ENCODE data around the gene GNPTAB. TPM values are rescaled to one million over a fixed set of nuclear protein-coding genes. Genes with fewer than 3 reads are reported as not detected.
"Not testable (repeated sequence)": the region's sequence is repeated elsewhere in the genome, so short reads cannot be mapped to it uniquely, and the experiment has no call there.

The GNPTAB gene
- total RNA-seq, 1 donor from 2014 or later, result 28.7 TPM

GRCh38 chr12:101876322-101876860 lies 45.6 kb upstream of the GNPTAB start:
- no peak for TF ChIP-seq POLR2A (IDR thresholded peaks at IDR 0.05)
- no peak for TF ChIP-seq POLR2AphosphoS5 (IDR thresholded peaks at IDR 0.05; ENCODE audit: insufficient read depth in 1 of 2, low read depth in 1 of 2)
- TF ChIP-seq, protein P1, sequence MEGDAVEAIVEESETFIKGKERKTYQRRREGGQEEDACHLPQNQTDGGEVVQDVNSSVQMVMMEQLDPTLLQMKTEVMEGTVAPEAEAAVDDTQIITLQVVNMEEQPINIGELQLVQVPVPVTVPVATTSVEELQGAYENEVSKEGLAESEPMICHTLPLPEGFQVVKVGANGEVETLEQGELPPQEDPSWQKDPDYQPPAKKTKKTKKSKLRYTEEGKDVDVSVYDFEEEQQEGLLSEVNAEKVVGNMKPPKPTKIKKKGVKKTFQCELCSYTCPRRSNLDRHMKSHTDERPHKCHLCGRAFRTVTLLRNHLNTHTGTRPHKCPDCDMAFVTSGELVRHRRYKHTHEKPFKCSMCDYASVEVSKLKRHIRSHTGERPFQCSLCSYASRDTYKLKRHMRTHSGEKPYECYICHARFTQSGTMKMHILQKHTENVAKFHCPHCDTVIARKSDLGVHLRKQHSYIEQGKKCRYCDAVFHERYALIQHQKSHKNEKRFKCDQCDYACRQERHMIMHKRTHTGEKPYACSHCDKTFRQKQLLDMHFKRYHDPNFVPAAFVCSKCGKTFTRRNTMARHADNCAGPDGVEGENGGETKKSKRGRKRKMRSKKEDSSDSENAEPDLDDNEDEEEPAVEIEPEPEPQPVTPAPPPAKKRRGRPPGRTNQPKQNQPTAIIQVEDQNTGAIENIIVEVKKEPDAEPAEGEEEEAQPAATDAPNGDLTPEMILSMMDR (IDR thresholded peaks at IDR 0.05), result no peak
- Histone ChIP-seq H3K36me3 (no peaks in the 10 kb centered on the region), H3K4me1 (peaks cover 19% of the 10 kb centered on the region), H3K27me3 (no peaks in the 10 kb centered on the region), H3K9me3 (no peaks in the 10 kb centered on the region), H3K27ac (peak overlapping the region; percentile 96), H3K4me3 (peak overlapping the region; percentile 75 to 93)
- intact Hi-C loops (cut with DNase I), result no loop called here
- DNase-seq (ENCODE audit: extremely low spot score in 2 of 2), result no peak

DNA sequence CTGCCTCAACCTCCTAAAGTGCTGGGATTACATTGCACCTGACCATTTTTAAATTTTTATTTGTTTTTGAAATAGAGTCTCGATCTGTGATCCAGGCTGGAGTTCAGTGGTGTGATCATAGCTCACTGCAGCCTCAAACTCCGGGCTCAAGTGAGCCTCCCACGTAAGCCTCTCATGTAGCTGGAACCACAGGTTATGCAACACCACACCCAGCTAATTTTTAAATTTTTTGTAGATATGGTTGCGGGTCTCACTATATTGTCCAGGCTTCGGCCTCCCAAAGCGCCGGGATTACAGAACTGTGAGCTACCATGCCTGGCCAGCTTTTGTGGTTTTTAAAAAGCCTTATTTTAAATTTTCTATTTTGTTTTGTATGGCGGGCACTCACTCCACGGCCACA lies 44.4 kb upstream of the GNPTAB start:
- TF ChIP-seq, protein P1 (IDR thresholded peaks at IDR 0.05), result no peak
- TF ChIP-seq POLR2A (IDR thresholded peaks at IDR 0.05) (no peak), POLR2AphosphoS5 (IDR thresholded peaks at IDR 0.05; ENCODE audit: insufficient read depth in 1 of 2, low read depth in 1 of 2) (no peak)
- Histone ChIP-seq H3K36me3 (no peaks in the 10 kb centered on the region), H3K4me1 (peaks cover 19% of the 10 kb centered on the region), H3K4me3 (no peak overlapping the region), H3K27me3 (no peaks in the 10 kb centered on the region), H3K27ac (peak overlapping the region; percentile 96), H3K9me3 (no peaks in the 10 kb centered on the region)
- no peak for DNase-seq (ENCODE audit: extremely low spot score in 2 of 2)
- intact Hi-C loops (cut with DNase I), result no loop called here

- intact Hi-C loops (cut with DNase I), result no loop called here
- H3K36me3 ChIP-seq, result no peaks in the 10 kb centered on the region
Measured at GRCh38 chr12:101870925-101871324, 40.2 kb upstream of the GNPTAB start.

GRCh38 chr12:101867619-101868018 lies 36.9 kb upstream of the GNPTAB start:
- H3K4me3 ChIP-seq; H3K9me3 ChIP-seq; DNase-seq (ENCODE audit: extremely low spot score in 2 of 2); intact Hi-C loops (cut with DNase I); H3K36me3 ChIP-seq; H3K27me3 ChIP-seq; H3K4me1 ChIP-seq; H3K27ac ChIP-seq: not testable (repeated sequence)

More at GRCh38 chr12:101870925-101871324, 40.2 kb upstream of the GNPTAB start:
- Histone ChIP-seq H3K27ac (no peak overlapping the region), H3K4me3 (no peak overlapping the region), H3K9me3 (no peaks in the 10 kb centered on the region), H3K4me1 (no peaks in the 10 kb centered on the region), H3K27me3 (no peaks in the 10 kb centered on the region)
- DNase-seq (ENCODE audit: extremely low spot score in 2 of 2), result no peak
- TF ChIP-seq POLR2A (IDR thresholded peaks at IDR 0.05), result no peak

GRCh38 chr12:101866615-101867373 lies 36.0 kb upstream of the GNPTAB start:
- no peaks in the 10 kb centered on the region for H3K27me3 ChIP-seq
- TF ChIP-seq POLR2A (IDR thresholded peaks at IDR 0.05) (no peak), POLR2AphosphoS5 (IDR thresholded peaks at IDR 0.05; ENCODE audit: insufficient read depth in 1 of 2, low read depth in 1 of 2) (no peak)
- TF ChIP-seq, protein P1 (IDR thresholded peaks at IDR 0.05), result no peak
- H3K4me1 ChIP-seq, result no peaks in the 10 kb centered on the region
- H3K27ac ChIP-seq, result no peak overlapping the region
- no peaks in the 10 kb centered on the region for H3K9me3 ChIP-seq
- intact Hi-C loops (cut with DNase I), result no loop called here
- no peak overlapping the region for H3K4me3 ChIP-seq
- DNase-seq (ENCODE audit: extremely low spot score in 2 of 2), result no peak
- H3K36me3 ChIP-seq, result no peaks in the 10 kb centered on the region

- Histone ChIP-seq H3K27me3 (no peaks in the 10 kb centered on the region), H3K4me3 (no peak overlapping the region), H3K4me1 (no peaks in the 10 kb centered on the region), H3K36me3 (no peaks in the 10 kb centered on the region), H3K9me3 (no peaks in the 10 kb centered on the region), H3K27ac (no peak overlapping the region)
- no peak for DNase-seq (ENCODE audit: extremely low spot score in 2 of 2)
- TF ChIP-seq, protein P1 (IDR thresholded peaks at IDR 0.05), result no peak
- TF ChIP-seq POLR2A (IDR thresholded peaks at IDR 0.05), result no peak
- TF ChIP-seq POLR2AphosphoS5 (IDR thresholded peaks at IDR 0.05; ENCODE audit: insufficient read depth in 1 of 2, low read depth in 1 of 2), result no peak
- intact Hi-C loops (cut with DNase I), result no loop called here
Measured at GRCh38 chr12:101863981-101864380, 33.2 kb upstream of the GNPTAB start.
